Effector memory CD4-positive, alpha-beta T cell (primary cell): ENCODE results near the gene ABO.
"Not testable (repeated sequence)": the region's sequence is repeated elsewhere in the genome, so short reads cannot be mapped to it uniquely, and the experiment has no call there.

Experiments
- DNase-seq, 3 donors: peaks; one replicate each; pipeline ENCODE4 v3.0.0-alpha.2; 2020
- H3K27ac ChIP-seq: 2 replicates; pipeline ENCODE4 v1.7.0; 2013; ENCODE audit warnings: mild to moderate bottlenecking, low read length, moderate library complexity; ENCODE audit not compliant: insufficient read depth, poor library complexity, severe bottlenecking
- H3K27me3 ChIP-seq: replicated peaks from 2 replicates; pipeline ENCODE4 v1.7.0; 2013; ENCODE audit warnings: mild to moderate bottlenecking, low read length; ENCODE audit not compliant: insufficient read depth, control insufficient read depth, poor library complexity, severe bottlenecking
- H3K36me3 ChIP-seq: 2 replicates; pipeline ENCODE4 v1.7.0; 2013; ENCODE audit warnings: mild to moderate bottlenecking, low read length, moderate library complexity; ENCODE audit not compliant: control insufficient read depth, insufficient read depth
- H3K4me1 ChIP-seq: 2 replicates; pipeline ENCODE4 v1.7.0; 2013; ENCODE audit warnings: low read length, mild to moderate bottlenecking; ENCODE audit not compliant: control insufficient read depth, insufficient read depth, poor library complexity, severe bottlenecking
- H3K4me3 ChIP-seq: 2 replicates; pipeline ENCODE4 v1.7.0; 2013; ENCODE audit warnings: low read length, low read depth, mild to moderate bottlenecking; ENCODE audit not compliant: insufficient read depth, poor library complexity, severe bottlenecking
- H3K9me3 ChIP-seq: 2 replicates; pipeline ENCODE4 v1.7.0; 2013; ENCODE audit warnings: mild to moderate bottlenecking, low read length, moderate library complexity; ENCODE audit not compliant: control insufficient read depth

The ABO gene

GRCh38 chr9:133276923-133277322 lies 1.9 kb upstream of the ABO start:
- DNase-seq, result no peak
- H3K27me3 ChIP-seq, result peaks cover 12% of the 10 kb centered on the region
- H3K4me1 ChIP-seq, result peaks cover 6% of the 10 kb centered on the region
- H3K27ac ChIP-seq, result no peak overlapping the region
- no peaks in the 10 kb centered on the region for H3K9me3 ChIP-seq
- no peaks in the 10 kb centered on the region for H3K36me3 ChIP-seq
- H3K4me3 ChIP-seq, result no peak overlapping the region

- H3K27me3 ChIP-seq, result peaks cover 12% of the 10 kb centered on the region
- no peak overlapping the region for H3K27ac ChIP-seq
- H3K4me3 ChIP-seq, result no peak overlapping the region
- DNase-seq, result no peak
- H3K4me1 ChIP-seq, result peaks cover 6% of the 10 kb centered on the region
- no peaks in the 10 kb centered on the region for H3K36me3 ChIP-seq
- H3K9me3 ChIP-seq, result no peaks in the 10 kb centered on the region
Measured at GRCh38 chr9:133276001-133276884, 1.2 kb upstream of the ABO start.

DNA sequence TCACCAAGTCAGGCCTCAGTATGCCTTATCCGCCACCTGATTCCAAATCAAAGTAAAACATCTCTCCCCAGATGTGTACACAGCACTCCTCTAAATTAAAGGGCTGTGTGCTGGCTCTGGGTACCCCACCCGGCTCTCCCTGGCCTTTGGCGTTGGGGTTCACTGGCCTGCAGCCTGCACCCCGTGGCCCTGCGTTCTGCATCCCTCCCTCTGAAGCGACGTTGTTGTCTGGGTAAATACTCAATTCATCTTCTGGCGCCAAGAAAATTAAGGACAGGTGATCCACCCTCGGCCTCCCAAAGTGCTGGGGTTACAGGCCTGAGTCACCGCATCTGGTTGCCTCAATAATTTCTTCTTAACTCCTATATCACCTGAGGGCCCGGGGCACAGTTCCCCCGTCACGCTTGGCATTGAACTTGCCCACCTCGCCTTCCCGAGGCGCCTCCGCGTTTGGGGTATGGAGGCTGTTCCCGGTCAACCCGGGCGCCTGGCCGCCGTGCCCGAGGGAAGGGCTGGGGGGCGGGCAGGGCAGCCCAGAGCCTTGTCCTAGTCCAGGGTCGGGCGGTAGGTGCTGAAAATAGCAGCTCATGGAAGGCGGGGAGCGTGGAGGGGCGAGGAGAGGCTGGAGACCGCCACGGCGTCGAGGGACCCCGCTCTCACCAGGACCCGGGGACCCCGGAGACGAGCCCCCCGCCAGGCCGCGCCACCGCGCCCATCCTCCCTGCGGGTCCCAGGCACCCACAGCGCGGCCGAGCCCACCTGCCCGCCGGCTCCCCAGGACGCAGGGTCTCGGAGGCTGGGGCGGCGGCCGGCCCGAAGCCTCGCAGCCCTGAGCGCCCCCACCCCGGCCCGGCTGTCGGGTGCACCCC lies 531 bp downstream of the ABO start:
- no peak overlapping the region for H3K4me3 ChIP-seq
- DNase-seq, result no peak
- peaks cover 12% of the 10 kb centered on the region for H3K27me3 ChIP-seq

DNA sequence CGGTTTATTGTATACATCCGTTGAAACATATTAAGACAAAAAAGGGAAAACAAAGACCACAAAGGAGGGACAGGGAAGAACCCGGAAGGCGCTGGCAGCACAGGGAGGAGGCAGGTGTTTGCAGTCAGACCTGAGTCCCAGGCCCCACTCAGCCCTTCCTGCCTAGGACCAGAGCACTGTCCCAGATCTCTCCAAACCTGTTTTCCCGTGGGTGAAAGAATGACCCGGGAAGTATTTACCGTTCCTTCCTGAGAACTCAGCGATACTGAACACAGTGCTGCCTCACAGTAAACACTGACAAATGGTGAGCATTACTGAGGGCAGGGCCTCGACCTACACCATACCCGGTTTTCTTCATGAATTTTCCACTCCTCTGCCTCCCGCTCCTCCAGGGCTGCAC lies 1.2 kb downstream of the ABO start:
- Histone ChIP-seq H3K4me1 (peaks cover 6% of the 10 kb centered on the region), H3K9me3 (no peaks in the 10 kb centered on the region), H3K27me3 (peaks cover 12% of the 10 kb centered on the region), H3K4me3 (no peak overlapping the region), H3K36me3 (no peaks in the 10 kb centered on the region), H3K27ac (no peak overlapping the region)
- no peak for DNase-seq

More for the DNA sequence above, 531 bp downstream of the ABO start:
- Histone ChIP-seq H3K36me3 (no peaks in the 10 kb centered on the region), H3K27ac (no peak overlapping the region), H3K9me3 (no peaks in the 10 kb centered on the region), H3K4me1 (peaks cover 6% of the 10 kb centered on the region)

- H3K27me3 ChIP-seq, result peaks cover 12% of the 10 kb centered on the region
- DNase-seq, result no peak
Measured at GRCh38 chr9:133273098-133273497, 1.9 kb downstream of the ABO start.

GRCh38 chr9:133269537-133270362 lies 5.3 kb downstream of the ABO start:
- Histone ChIP-seq H3K27ac (no peak overlapping the region), H3K27me3 (no peaks in the 10 kb centered on the region), H3K4me3 (no peak overlapping the region)

More at GRCh38 chr9:133273098-133273497, 1.9 kb downstream of the ABO start:
- Histone ChIP-seq H3K36me3 (no peaks in the 10 kb centered on the region), H3K9me3 (no peaks in the 10 kb centered on the region), H3K4me3 (no peak overlapping the region), H3K4me1 (peaks cover 6% of the 10 kb centered on the region), H3K27ac (no peak overlapping the region)

DNA sequence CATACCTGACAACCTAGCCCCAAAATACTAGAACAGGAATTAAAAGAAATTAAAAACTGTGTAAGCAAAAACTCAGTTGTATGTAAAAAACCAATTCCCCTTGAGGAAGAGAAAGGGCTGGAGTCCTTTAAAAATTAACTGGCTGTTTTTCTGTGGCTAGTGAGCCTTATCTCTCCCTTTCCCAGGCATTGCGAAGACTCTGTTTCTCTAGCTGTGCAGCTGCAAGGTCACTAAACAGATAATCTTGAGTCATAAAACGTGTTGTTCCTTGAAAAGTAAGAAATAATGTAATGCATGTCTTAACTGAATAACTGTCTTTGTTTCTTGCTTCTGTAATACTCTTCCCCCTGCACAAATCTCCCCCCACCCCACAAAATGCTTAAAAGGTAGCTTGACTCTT lies 5.9 kb downstream of the ABO start:
- not testable (repeated sequence) for H3K4me1 ChIP-seq, H3K36me3 ChIP-seq, H3K27ac ChIP-seq, DNase-seq, H3K27me3 ChIP-seq, H3K4me3 ChIP-seq, H3K9me3 ChIP-seq

More at GRCh38 chr9:133269537-133270362, 5.3 kb downstream of the ABO start:
- Histone ChIP-seq H3K9me3 (no peaks in the 10 kb centered on the region), H3K36me3 (no peaks in the 10 kb centered on the region), H3K4me1 (no peaks in the 10 kb centered on the region)
- no peak for DNase-seq

- no peaks in the 10 kb centered on the region for H3K4me1 ChIP-seq
- no peak overlapping the region for H3K27ac ChIP-seq
- no peak for DNase-seq
- no peaks in the 10 kb centered on the region for H3K27me3 ChIP-seq
- H3K4me3 ChIP-seq, result no peak overlapping the region
- no peaks in the 10 kb centered on the region for H3K36me3 ChIP-seq
- H3K9me3 ChIP-seq, result no peaks in the 10 kb centered on the region
Measured at GRCh38 chr9:133268335-133269056, 6.5 kb downstream of the ABO start.

DNA sequence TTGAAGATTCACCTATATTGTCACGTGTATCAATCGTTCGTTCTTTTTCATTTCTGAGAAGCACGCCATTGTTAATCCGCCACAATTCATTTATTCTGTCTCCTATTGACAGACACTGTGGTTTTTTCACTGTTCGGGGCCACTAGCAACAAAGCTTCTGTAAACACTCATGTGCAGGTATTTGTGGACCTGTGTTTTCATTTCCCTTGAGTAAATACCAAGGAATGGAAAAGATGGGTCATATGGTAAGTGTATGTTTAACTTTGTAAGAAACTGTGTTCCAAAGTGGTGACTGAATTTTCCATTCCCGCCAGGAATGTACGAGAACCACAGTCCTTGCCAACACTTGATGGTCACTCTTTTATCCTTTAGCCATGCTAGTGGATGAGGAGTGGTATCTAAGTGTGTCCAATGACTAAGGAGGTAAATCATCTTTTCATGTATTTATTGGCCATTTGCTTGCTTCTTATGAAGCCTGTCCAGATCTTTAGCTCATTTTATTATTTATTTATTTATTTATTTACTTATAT lies 10.7 kb downstream of the ABO start:
- no peaks in the 10 kb centered on the region for H3K36me3 ChIP-seq
- no peaks in the 10 kb centered on the region for H3K9me3 ChIP-seq
- H3K27ac ChIP-seq, result no peak overlapping the region
- H3K4me1 ChIP-seq, result no peaks in the 10 kb centered on the region
- H3K27me3 ChIP-seq, result no peaks in the 10 kb centered on the region
- DNase-seq, result no peak
- no peak overlapping the region for H3K4me3 ChIP-seq
